ENCODE data around the gene BSCL2. TPM values are rescaled to one million over a fixed set of nuclear protein-coding genes. Genes with fewer than 3 reads are reported as not detected.

BSCL2 gene
- total and polyA plus RNA-seq, 2 donors (not counting 1 experiment from before 2014, with no cell fraction given): 35.5 to 62.1 TPM

DNA sequence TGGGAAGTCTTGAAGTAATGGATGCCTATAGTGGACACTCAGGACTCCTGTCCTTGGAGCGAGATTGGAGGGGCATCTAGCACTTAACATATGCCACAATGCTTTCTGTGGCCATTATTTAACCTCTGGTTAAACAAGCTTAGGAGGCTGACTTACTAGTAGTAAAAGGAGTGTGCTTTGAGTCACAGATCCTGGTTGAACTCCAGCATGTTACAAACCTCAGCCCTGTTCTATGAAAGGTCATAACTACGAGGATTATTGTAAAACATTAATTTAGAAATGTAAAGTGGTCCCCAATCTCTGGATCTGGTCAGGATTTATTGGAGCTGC, 34.1 kb downstream of the BSCL2 start:
- Histone ChIP-seq H2AFZ (ENCODE audit: low read length) (no peak overlapping the region), H4K20me1 (ENCODE audit: control insufficient read depth, extremely low read depth, insufficient read depth, low read length) (no peaks in the 10 kb centered on the region), H3K36me3 (ENCODE audit: control insufficient read depth, insufficient read depth, low read length) (peaks cover 7% of the 10 kb centered on the region), H3K4me1 (ENCODE audit: control insufficient read depth, extremely low read depth, insufficient read depth, low read length) (peaks cover 4% of the 10 kb centered on the region), H3K9ac (ENCODE audit: insufficient read depth, low read length) (no peak overlapping the region), H3K79me2 (ENCODE audit: control insufficient read depth, insufficient read depth, low read length) (peaks cover 13% of the 10 kb centered on the region), H3K9me3 (ENCODE audit: control insufficient read depth, insufficient read depth, low read depth, low read length) (no peaks in the 10 kb centered on the region), H3K4me3 (replicated peaks in 1 of 4; ENCODE audit: control extremely low read depth in 1 of 4, insufficient read depth in 1 of 4, low read depth in 3 of 4, low read length in 4 of 4) (peak overlapping the region in 1 of 4 experiments; percentile 63), H3K27ac (ENCODE audit: insufficient read depth, low read length) (no peak overlapping the region), H3K27me3 (ENCODE audit: control insufficient read depth, insufficient read depth, low read length) (no peaks in the 10 kb centered on the region), H3K4me2 (ENCODE audit: extremely low read depth, insufficient read depth, low read length) (no peak overlapping the region)
- no peak for DNase-seq (ENCODE audit: low read depth in 2 of 2)
- TF ChIP-seq, protein P1, sequence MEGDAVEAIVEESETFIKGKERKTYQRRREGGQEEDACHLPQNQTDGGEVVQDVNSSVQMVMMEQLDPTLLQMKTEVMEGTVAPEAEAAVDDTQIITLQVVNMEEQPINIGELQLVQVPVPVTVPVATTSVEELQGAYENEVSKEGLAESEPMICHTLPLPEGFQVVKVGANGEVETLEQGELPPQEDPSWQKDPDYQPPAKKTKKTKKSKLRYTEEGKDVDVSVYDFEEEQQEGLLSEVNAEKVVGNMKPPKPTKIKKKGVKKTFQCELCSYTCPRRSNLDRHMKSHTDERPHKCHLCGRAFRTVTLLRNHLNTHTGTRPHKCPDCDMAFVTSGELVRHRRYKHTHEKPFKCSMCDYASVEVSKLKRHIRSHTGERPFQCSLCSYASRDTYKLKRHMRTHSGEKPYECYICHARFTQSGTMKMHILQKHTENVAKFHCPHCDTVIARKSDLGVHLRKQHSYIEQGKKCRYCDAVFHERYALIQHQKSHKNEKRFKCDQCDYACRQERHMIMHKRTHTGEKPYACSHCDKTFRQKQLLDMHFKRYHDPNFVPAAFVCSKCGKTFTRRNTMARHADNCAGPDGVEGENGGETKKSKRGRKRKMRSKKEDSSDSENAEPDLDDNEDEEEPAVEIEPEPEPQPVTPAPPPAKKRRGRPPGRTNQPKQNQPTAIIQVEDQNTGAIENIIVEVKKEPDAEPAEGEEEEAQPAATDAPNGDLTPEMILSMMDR (conservative IDR thresholded peaks at IDR 0.05 in 1 of 2, IDR thresholded peaks at IDR 0.05 in 1 of 2; ENCODE audit: low read depth in 1 of 2, low read length in 2 of 2): no peak
- no peak for TF ChIP-seq EZH2 (IDR thresholded peaks at IDR 0.05; ENCODE audit: low read length, missing control alignments)

DNA sequence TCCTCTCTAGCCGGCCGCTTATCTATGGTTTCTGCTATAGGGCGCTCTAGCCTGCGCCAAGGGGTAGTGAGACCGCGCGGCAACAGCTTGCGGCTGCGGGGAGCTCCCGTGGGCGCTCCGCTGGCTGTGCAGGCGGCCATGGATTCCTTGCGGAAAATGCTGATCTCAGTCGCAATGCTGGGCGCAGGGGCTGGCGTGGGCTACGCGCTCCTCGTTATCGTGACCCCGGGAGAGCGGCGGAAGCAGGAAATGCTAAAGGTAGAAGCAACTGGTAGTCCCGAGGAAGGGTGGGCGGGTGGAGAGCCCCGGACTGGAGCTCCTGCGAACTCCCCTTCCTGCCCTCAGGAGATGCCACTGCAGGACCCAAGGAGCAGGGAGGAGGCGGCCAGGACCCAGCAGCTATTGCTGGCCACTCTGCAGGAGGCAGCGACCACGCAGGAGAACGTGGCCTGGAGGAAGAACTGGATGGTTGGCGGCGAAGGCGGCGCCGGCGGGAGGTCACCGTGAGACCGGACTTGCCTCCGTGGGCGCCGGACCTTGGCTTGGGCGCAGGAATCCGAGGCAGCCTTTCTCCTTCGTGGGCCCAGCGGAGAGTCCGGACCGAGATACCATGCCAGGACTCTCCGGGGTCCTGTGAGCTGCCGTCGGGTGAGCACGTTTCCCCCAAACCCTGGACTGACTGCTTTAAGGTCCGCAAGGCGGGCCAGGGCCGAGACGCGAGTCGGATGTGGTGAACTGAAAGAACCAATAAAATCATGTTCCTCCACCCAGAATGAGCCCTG, 35.4 kb downstream of the BSCL2 start, which contains the start of the genes LBHD1 and UQCC3:
Gene LBHD1, minus strand, starts transcription at position 660 of the 782 bp plus-strand sequence. CDS start 2,236 bp downstream, outside the sequence.
Gene UQCC3, plus strand, starts transcription at position 66 of the 782 bp plus-strand sequence. Its CDS starts 73 bp downstream, at position 139.
- Histone ChIP-seq H3K4me1 (ENCODE audit: control insufficient read depth, extremely low read depth, insufficient read depth, low read length) (peaks cover 2% of the 10 kb centered on the region), H3K36me3 (ENCODE audit: control insufficient read depth, insufficient read depth, low read length) (peaks cover 9% of the 10 kb centered on the region), H2AFZ (ENCODE audit: low read length) (peak within 1 kb of the TSS; percentile 68), H4K20me1 (ENCODE audit: control insufficient read depth, extremely low read depth, insufficient read depth, low read length) (no peaks in the 10 kb centered on the region), H3K27me3 (ENCODE audit: control insufficient read depth, insufficient read depth, low read length) (no peaks in the 10 kb centered on the region), H3K9me3 (ENCODE audit: control insufficient read depth, insufficient read depth, low read depth, low read length) (no peaks in the 10 kb centered on the region), H3K27ac (ENCODE audit: insufficient read depth, low read length) (peak within 1 kb of the TSS; percentile 70), H3K4me2 (ENCODE audit: extremely low read depth, insufficient read depth, low read length) (peak within 1 kb of the TSS; percentile 88), H3K9ac (ENCODE audit: insufficient read depth, low read length) (peak within 1 kb of the TSS; percentile 66), H3K79me2 (ENCODE audit: control insufficient read depth, insufficient read depth, low read length) (peaks cover 12% of the 10 kb centered on the region), H3K4me3 (replicated peaks in 1 of 4; ENCODE audit: control extremely low read depth in 1 of 4, insufficient read depth in 1 of 4, low read depth in 3 of 4, low read length in 4 of 4) (peak within 1 kb of the TSS; percentile 51 to 92 (median 66))
- peak; percentile 88 to 92 for DNase-seq (ENCODE audit: low read depth in 2 of 2)
- TF ChIP-seq, protein P1 (conservative IDR thresholded peaks at IDR 0.05 in 1 of 2, IDR thresholded peaks at IDR 0.05 in 1 of 2; ENCODE audit: low read depth in 1 of 2, low read length in 2 of 2): no peak
- no peak for TF ChIP-seq EZH2 (IDR thresholded peaks at IDR 0.05; ENCODE audit: low read length, missing control alignments)

DNA sequence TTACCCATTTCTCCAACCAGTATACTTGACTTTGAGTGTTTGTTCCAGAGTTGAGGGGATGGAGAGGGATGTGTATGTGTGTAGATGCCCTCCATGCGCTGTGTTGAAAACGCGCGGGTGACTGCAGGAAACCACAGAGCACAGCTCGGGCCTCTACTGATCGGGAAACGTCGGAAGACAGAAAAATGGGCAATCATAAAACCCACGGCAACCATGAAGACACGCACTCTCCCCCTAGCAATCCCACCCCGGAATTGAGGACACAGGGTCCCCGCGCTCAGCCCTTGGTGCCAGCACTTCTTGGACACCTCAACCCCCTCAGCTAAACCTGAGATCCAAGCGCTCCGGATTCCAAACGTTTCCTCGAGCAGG, 36.0 kb downstream of the BSCL2 start:
- Histone ChIP-seq H3K79me2 (ENCODE audit: control insufficient read depth, insufficient read depth, low read length) (peaks cover 18% of the 10 kb centered on the region), H3K36me3 (ENCODE audit: control insufficient read depth, insufficient read depth, low read length) (peaks cover 10% of the 10 kb centered on the region), H3K9ac (ENCODE audit: insufficient read depth, low read length) (peak overlapping the region; percentile 66), H3K27me3 (ENCODE audit: control insufficient read depth, insufficient read depth, low read length) (no peaks in the 10 kb centered on the region), H3K27ac (ENCODE audit: insufficient read depth, low read length) (peak overlapping the region; percentile 70), H2AFZ (ENCODE audit: low read length) (peak overlapping the region; percentile 68), H3K4me1 (ENCODE audit: control insufficient read depth, extremely low read depth, insufficient read depth, low read length) (peaks cover 8% of the 10 kb centered on the region), H3K4me2 (ENCODE audit: extremely low read depth, insufficient read depth, low read length) (peak overlapping the region; percentile 75), H3K9me3 (ENCODE audit: control insufficient read depth, insufficient read depth, low read depth, low read length) (no peaks in the 10 kb centered on the region), H4K20me1 (ENCODE audit: control insufficient read depth, extremely low read depth, insufficient read depth, low read length) (no peaks in the 10 kb centered on the region), H3K4me3 (replicated peaks in 1 of 4; ENCODE audit: control extremely low read depth in 1 of 4, insufficient read depth in 1 of 4, low read depth in 3 of 4, low read length in 4 of 4) (peak overlapping the region; percentile 51 to 92 (median 66))
- no peak for DNase-seq (ENCODE audit: low read depth in 2 of 2)
- TF ChIP-seq EZH2 (IDR thresholded peaks at IDR 0.05; ENCODE audit: low read length, missing control alignments): no peak
- TF ChIP-seq, protein P1 (conservative IDR thresholded peaks at IDR 0.05 in 1 of 2, IDR thresholded peaks at IDR 0.05 in 1 of 2; ENCODE audit: low read depth in 1 of 2, low read length in 2 of 2): no peak
